ENCODE data around the gene PRKAB2.

GRCh38 chr1:147213271-147213670, 41.0 kb upstream of the PRKAB2 start:
- TF ChIP-seq POLR2A (IDR thresholded peaks at IDR 0.05) = no peak
- TF ChIP-seq CTCF (IDR thresholded peaks at IDR 0.05 in 4 of 5, conservative IDR thresholded peaks at IDR 0.05 in 1 of 5) = no peak
